NCI-H2227 (cell line): ENCODE data around the gene PTPN22.

ENCODE experiments used
- DNase-seq: peaks from one replicate; lab custom pipeline; 2025; ENCODE audit not compliant: unreplicated experiment; lab: John Stamatoyannopoulos, UW

Gene PTPN22

DNA sequence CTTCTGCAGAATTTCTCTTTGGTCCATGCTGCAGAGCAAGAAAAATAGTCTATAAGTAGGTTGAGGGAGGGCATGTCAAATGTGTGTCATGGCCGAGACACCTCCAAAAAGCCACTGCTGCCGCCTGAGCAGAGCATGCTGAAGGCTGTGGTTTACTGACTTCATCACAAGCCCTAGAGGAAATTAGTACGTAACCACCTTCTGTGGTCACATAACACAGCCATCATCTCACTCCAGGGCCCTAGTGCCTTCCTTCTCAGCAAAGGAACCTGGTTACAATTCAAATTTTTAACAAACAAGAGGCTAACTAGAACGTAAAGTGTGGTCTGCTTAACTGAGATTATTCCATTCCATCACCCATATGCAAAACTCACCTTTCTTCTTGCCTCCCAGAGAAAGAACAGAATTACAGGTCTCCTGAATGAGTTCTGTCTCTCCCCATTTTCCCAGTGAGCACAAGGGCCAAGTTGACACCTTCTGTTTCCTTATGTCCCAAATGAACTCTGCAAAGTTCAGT is at the start of gene PTPN22:
TSS of gene PTPN22 (minus strand) at position 116 of the 517 bp plus-strand sequence.
- no peak for DNase-seq

DNA sequence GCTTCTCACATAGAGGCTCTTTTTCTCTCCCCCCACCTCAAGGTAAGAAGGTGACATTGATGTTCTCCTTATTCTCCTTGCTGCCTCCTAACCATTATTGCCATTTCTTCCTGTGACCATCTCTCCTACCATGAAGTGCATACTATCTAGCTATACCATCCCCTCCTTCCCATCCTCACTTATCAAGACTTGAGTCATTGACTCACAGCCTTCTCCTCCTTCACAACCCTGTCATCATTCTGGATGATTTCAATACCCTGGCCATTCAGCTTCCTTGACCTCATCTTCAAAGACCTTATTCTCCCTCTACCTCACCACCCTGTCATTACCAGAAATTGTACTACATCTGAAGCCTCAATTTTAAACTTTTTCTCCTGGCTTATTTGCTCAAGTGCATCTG is 46.7 kb upstream of the PTPN22 start:
- DNase-seq = peak; percentile 44

DNA sequence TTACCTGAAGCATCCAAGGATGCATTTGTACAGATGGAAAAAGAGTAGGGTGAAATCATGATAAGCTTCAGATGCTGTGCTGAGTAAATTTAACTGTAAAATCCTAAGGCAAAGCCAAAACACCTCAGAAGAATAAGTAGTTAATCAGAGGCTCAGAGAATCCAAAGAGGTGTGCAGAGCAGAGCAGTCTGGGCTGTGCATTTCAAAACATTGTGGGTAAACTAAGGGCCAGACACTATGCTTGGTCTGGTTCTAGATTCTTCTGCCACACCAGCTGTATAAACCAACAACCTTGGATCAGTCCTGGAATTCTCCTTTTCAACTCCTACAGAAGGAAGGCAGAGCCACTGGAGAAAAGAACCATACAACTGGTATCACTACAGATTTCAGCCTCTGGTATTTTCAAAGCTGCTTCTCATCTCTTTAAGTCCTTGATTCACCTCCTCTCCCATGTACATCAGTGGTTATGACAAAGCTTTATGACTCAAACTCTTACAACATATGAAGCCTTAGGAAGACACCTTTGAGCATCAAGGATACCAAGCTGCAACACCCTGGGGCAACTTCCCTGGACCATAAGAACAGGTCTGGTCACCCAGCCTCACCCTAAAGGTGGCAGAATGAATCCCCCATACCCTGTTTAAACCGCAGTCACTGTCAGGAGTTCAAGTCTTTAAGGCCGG is 46.0 kb upstream of the PTPN22 start:
- no peak for DNase-seq

DNA sequence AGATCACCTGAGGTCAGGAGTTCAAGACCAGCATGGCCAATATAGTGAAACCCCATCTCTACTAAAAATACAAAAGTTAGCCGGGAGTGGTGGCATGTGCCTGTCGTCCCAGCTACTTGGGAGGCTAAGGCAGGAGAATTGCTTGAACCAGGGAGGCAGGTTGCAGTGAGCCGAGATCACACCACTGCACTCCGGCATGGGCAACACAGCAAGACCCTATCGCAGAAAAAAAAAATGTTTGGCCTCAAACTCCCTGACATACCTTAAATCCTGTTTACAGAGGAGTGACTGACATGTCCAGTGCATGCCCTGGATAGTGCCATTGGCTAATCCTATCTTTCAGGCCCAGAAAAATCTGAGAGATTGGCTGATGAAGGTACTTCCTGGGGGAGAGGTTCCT is 45.5 kb upstream of the PTPN22 start:
- no peak for DNase-seq

DNA sequence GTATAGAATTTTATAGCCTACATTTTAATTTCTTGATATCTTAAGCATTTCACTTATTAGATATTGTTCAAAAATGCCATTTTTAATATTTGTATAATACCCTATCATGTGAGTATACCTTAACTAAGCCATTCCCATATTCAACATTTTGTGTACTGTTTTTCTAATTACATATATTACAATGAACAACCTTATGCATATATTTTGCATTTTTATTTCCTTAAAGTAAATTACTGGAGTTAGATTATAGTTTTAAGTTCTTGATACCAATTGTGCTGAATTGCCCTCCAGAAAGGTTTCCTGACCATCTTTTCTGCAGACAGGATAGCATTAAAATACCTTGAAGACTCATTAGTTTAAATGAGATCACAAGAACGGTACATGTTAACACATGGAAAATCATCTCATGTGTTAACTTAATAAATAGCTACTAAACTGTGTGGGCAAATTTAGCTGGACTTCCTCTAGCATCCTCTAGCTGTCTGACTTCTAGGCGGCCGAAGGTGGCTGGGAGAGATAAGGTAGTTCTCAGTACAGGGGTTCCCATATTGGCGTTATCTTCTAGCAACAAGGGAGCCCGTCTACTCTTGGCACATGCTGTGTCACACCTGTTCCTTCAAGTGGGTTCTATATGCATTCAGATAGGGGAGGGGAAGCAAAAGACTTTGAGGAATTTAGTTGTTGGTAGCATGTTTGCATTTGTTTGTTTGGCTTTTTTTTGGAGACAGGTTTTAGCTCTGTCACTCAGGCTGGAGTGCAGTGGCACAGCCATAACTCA is 42.6 kb upstream of the PTPN22 start:
- no peak for DNase-seq

DNA sequence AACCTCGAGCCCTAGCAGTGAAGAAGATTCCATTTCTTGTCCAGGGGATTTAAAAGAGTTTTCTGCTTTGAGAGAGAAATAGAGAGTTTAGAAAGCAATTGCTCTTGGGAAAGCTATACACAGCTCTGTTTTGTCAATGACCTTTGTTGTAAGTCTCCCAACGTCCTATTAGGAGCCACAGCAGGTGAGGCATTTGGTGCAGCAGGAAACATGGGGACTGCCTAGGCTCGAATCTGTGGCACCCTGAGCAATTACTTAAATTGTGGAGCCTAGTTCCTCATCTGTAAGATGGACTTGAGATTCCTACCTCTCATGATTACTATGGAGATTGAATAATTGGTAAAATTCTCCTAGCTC is 41.8 kb upstream of the PTPN22 start:
- no peak for DNase-seq

DNA sequence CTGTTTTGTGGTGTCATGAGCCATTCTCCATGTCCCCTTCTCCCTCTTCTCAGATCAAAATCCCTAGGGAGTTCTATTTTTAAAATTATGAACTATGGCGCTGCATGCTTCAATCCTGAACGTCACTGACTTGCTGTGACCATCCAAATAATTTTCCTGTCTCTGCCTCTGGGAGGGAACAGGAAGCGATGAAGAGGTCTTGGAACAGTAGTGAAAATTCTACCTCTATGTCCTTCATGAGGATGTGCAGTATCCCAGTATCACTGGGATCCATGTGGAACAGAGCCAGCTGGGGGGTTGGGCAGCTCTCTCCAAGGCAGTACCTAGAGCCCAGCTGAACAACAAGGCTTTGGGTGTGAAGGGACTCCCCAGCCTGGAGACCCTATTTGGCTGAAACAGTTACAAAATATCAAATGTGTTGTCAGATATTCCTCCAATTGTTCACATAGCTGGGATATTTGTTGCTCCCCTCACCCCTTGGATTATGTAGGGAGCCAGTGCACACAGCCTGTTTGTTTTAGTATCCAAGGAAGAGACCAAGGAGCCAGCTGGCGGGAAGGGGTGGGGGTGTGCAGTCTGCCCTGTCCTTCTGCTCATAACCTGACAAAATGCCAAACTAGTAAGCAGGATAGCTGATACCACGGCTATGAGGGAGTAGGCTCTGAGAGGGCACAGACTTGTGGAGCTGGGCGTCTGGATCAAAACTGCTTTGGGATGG is 41.2 kb upstream of the PTPN22 start:
- DNase-seq = no peak

DNA sequence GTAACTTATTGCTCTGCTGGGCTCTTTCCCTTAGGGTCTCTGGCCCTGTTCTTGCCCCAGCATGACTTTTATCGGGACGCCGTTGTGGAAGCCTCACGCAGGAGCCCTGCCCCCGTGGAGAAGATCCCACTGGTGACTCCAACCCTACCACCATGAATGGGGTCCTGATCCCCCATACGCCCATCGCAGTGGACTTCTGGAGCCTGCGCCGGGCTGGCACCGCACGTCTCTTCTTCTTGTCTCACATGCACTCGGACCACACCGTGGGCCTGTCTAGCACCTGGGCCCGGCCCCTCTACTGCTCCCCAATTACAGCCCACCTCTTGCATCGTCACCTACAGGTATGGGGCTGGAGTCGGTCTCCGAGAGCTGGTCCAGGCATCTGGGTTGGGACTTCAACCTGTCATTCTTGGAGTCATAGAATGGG is 33.9 kb upstream of the PTPN22 start:
- DNase-seq = peak; percentile 64

DNA sequence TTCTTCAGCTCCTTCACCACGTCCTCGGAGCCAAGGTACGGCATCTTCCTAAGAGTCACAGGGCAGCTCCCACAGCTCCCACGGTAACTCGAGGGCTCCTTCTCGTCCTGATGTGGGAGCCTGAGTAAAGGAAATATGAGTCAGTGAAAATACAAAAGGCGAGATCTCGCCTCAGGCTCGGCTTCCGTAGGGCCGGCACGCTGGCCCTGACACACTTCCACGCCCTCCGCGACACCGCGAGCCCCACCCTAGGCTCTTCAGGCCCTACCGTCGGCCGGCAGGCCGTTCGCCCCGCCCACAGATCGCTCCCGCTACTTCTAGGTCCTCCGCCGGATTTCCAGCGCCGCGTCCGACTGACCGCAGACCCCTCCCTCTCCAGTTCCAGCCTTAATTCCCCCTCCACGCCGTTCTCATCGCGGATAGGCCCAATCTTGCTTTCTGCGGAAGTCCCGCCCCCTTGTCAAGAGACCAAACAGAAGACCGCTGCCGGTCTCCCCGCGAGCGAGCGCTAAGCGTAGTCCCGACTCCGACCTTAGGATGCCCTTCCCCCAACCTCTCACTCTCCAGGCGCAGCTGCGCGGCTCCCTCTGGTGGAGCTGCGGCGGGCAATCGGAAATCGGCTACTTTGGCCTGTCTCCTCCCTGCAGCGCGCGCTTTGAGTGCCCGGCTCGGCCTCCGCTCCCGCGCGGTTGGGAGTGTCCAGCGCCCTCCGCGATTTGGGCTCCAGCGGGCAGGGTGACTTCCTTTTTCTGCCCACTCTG is 33.3 kb upstream of the PTPN22 start, which contains the start of the genes AP4B1 and DCLRE1B:
TSS of gene AP4B1 (minus strand) at position 126 of the 761 bp plus-strand sequence. CDS start at position 44, 82 bp downstream.
TSS of gene DCLRE1B (plus strand) at position 653 of the 761 bp plus-strand sequence. CDS start 261 bp downstream, outside the sequence.
- DNase-seq = peak; percentile 99

DNA sequence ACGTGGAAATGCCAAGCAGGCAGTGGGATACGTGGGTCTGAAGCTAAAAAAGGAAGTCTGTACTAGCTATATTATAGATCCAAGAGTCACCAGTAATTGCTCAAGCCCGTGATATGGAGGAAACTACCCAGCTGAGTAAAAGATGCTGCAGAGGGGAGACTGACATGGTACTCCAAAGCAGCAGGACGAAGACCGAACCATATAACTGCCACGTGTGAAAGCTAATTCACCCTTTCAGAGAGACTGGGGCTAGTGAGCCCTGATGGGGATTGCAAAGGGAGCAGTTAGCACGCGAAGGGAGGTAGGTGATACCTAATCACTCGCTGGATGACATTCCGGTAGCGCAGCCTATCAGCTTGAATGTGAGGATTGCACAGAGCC is 32.8 kb upstream of the PTPN22 start:
- DNase-seq = peak; percentile 81

DNA sequence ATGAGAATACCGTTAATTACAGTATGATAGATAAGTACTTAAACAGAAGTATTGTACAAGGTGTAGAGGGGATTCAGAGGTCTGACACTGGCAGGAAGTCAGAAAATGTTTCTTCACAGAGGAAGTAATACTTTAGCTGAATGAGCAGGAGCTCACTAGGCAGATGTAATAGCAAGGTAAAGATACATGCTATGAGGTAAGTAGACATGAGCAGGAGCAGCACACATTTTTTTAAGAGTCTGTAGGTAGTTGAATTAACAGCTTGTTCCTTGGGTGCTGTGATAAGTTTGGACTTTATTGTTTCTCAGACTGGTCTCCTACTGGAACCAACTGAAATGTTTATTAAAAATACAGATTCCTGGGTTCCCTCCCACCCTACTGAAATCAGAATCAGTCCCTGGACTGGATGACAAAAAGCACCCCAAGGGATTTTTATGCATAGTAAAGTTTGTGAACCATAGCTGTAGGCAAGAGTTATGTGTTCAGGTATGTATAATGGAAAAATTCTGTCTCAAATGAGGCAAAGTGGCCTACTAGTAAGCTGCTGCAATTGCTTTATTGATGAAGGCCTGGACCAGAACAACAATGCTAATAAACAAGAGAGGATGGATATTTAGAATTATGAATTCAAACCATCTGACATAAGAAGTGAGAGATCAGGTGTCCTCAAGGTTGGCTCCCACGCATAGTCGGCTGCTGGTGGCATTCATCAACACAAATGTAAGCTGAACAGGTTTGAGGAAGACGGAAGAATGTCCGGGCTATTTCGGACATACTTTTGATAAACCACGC is 32.2 kb upstream of the PTPN22 start:
- DNase-seq = peak; percentile 24

DNA sequence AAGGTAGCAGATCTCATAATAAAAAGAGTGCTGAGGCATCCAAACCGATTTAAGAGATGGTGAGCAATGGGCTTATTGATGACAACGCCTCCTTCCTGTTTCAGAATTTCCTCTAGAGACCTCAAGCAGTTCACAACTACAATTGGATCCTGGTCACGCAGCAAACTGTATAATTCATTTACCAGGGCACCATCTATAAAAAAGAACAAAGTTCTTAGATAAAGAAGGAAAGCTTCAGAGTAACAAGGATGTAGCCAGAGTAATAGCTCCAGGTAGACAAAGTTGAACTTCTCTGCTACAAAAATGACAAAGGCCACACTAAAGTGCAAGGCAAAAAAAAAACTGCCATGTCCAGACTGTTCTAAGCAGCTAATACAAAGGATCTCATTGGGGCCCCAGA is 29.7 kb upstream of the PTPN22 start:
- no peak for DNase-seq

DNA sequence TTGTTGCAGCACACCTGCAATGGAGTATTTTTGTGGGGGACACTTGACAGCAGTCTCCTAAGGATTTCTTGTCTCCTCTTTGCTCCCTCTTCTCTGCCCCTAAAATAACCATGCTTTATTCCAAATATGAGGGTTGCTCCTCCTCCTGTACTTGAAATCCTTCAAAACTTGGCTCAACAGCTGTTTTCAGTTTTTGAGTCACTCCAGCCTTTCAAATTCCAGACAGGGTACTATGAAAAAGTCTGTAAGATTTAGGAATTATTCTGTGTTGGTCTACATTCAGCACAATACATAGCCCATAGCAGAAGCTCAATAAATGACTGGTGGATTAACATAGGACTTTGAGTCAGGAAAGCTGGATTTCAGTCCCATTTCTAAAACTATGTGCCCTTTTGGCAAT is 27.6 kb upstream of the PTPN22 start:
- no peak for DNase-seq

DNA sequence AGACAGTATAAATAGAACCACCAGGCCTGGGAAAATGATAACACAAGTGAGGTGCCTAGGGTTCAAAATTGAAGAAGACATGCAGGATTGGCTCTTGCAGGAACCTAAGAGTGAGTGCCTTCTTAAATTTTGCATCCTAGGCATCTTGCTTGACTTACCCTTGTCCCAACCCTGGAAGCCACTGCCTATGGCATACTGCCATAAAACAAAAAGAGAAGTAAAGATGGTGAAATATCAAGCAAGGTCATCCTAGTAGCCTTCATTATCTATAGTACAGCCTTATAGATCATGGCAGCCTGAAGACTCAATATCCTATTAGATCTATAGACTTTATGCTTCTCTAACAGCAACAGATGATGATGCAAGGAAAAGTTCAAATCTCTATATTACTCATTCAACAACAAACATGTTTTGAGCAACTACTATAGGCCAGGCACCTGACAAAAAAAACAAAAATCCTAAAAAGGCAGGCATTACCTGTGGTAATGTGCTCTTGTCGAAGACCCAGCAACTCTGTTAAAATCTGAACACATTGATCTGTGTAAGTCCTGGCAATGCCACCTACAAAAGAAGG is 26.8 kb upstream of the PTPN22 start:
- DNase-seq = no peak

DNA sequence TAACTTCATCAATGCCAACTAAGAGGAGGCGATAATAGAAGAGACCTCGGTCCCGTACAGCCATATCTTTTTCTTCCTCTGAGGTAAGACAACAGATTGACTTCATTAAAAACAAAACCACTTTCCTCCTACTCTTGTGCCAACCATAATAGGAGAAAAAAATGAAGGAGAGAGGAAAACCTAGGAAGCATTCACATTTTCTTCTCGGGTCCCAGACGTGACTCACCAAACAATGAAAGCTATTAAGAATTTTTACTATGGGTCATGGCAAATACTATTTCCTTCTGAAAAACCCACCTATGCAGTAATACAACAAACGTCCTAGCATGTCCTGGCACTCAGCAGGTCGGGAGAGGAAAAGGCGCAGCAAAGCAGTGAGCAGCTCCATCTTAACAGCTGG is 24.4 kb upstream of the PTPN22 start:
- no peak for DNase-seq

DNA sequence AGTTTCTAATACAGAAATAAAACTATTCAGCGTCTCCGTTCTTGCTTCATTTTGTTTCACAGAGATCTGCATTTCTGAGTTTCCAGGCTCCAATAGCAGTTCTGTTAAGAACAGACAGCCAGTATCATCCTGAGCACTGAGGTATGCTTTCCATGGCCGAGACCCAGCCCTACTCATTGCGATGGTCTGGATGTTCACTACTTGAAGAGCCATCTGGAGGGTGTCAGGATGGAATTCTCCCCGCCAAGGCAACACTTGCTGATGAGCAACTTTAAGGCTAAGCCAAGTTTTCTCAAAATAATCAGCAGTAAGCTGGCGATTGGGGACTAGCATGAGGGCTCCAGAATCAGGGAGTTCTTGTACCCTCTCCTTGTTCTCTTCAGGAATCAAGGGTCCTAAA is 23.6 kb upstream of the PTPN22 start:
- DNase-seq = no peak

DNA sequence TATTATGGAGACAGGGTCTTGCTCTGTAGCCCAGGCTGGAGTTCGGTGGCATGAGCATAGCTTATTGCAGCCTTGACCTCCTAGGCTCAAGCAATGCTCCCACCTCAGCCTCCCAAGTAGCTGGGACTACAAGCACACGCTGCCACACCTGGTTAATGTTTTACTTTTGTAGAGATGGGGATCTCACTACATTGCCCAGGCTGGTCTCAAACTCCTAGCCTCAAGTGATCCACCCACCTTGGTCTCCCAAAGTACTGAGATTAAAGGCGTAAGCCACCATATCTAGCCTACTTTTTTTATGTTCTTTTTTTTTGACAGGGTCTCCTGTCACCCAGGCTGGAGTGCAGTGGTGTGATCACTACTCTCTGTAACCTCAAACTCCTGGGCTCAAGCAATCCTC is 21.8 kb upstream of the PTPN22 start:
- DNase-seq = no peak

DNA sequence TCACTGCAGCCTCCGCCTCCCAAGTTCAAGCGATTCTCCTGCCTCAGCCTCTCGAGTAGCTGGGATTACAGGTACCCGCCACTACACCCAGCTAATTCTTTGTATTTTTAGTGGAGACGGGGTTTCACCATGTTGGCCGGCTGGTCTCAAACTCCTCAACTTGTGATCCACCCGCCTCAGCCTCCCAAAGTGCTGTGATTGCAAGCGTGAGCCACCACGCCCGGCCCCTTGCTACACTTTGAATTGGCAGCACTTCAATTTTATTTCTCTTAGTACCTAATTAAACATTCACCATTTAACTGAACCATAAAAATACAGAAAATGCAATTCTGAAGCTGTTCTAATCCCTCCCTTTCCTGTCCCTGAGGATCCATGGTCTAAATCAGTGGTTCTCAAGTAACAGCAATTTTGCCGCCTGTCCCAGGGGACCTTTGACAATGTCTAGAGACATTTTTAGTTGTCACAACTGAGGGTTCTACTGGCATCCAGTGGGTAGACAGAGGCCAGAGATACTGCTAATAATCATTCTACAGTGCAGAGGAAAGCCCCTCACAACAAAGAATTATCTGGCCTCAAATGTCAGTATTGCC is 20.2 kb upstream of the PTPN22 start:
- DNase-seq = no peak

DNA sequence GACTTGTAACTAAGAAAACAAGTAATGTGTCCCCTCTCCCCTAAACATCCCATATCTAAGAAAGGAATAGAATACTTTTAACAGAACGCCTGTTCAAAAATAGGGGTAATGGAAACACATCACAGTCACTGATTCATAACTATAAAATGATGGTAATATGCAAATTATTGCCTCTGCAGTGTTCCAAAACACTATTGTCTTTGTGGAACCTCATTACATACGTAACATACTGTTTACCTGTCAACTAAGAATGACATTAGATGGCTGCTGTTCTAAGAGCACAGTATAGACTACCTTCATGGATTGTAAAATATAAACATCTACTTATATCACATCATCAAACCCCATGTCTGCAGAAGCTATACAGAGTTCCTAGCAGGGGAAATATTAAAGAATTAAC is 19.3 kb upstream of the PTPN22 start:
- DNase-seq = no peak
